ENCODE measurements around the gene DYNLT4.

DYNLT4 gene

DNA sequence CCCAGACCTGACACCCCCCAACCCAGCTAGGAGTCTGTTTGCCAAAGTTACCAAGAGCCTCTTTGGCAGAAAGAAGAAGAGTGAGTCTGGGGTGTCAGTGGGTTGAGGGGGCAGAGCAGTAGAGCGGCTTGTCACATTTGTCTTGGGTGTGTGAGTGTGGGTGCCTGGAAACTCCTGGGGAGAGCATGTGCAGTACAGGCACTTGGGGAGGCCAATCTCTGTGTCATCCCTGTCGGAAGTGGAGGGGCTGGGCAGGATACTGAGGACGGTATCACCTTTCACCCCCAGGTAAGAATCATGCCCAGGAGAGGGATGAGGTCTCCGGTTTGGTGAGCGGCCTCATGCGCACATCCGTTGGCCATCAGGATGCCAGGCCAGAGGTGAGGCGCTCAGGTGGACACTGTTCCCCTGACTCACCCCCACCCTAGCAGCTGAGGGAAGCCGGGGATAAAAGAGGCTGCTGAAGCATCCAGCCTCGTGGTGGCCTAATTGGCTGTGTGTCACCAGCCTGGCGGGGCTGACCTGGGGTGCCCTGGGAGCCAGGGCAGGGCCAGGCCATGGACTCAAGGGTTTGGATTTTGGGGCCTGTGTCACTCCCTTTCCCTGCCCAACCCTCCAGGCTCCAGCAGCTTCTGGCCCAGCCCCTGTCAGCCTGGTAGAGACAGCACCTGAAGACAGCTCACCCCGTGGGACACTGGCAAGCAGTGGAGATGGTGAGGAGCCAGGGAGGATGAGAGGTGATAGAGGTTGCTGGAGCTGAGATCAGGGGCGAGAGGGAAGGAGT is 3.6 kb downstream of the DYNLT4 start:
- H3K79me2 ChIP-seq (ENCODE audit: control insufficient read depth, low read length), result peaks cover 28% of the 10 kb centered on the region
- no peak overlapping the region for H3K4me3 ChIP-seq (ENCODE audit: low read length)
- H3F3A ChIP-seq (ENCODE audit: control insufficient read depth, insufficient read depth), result peaks cover 4% of the 10 kb centered on the region; the same call in 1 of the 2 replicates
- H4K20me1 ChIP-seq (ENCODE audit: control insufficient read depth, insufficient read depth, low read depth, low read length), result no peaks in the 10 kb centered on the region
- peaks cover 57% of the 10 kb centered on the region for H3K36me3 ChIP-seq (ENCODE audit: control insufficient read depth, low read length)
- no peak overlapping the region for H3K4me2 ChIP-seq (ENCODE audit: low read length)
- no peak overlapping the region for H3K27ac ChIP-seq (ENCODE audit: low read depth, low read length)
- no peaks in the 10 kb centered on the region for H3K9me2 ChIP-seq (replicated peaks; ENCODE audit: control insufficient read depth, low read length)
- H3K4me1 ChIP-seq (ENCODE audit: control insufficient read depth, low read length), result peaks cover 52% of the 10 kb centered on the region
- H3K27me3 ChIP-seq (ENCODE audit: control insufficient read depth, low read length), result no peaks in the 10 kb centered on the region
- no peaks in the 10 kb centered on the region for H3K9me3 ChIP-seq (ENCODE audit: control insufficient read depth, insufficient read depth, low read length)
- TF ChIP-seq, protein P1, sequence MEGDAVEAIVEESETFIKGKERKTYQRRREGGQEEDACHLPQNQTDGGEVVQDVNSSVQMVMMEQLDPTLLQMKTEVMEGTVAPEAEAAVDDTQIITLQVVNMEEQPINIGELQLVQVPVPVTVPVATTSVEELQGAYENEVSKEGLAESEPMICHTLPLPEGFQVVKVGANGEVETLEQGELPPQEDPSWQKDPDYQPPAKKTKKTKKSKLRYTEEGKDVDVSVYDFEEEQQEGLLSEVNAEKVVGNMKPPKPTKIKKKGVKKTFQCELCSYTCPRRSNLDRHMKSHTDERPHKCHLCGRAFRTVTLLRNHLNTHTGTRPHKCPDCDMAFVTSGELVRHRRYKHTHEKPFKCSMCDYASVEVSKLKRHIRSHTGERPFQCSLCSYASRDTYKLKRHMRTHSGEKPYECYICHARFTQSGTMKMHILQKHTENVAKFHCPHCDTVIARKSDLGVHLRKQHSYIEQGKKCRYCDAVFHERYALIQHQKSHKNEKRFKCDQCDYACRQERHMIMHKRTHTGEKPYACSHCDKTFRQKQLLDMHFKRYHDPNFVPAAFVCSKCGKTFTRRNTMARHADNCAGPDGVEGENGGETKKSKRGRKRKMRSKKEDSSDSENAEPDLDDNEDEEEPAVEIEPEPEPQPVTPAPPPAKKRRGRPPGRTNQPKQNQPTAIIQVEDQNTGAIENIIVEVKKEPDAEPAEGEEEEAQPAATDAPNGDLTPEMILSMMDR (IDR thresholded peaks at IDR 0.05; ENCODE audit: low read depth, low read length, poor library complexity, severe bottlenecking), result no peak
- TF ChIP-seq EZH2phosphoT487 (IDR thresholded peaks at IDR 0.05; ENCODE audit: borderline replicate concordance, low read length), result no peak

DNA sequence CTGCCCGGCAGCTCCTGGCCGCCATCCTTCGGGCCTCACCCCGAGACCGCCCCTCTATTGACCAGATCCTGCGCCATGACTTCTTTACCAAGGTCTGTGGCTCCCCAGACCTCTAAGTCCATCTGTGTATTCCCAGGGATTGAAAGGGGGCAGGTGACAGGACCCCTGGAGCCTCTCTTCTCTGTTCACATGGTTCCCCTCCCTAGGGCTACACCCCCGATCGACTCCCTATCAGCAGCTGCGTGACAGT is 4.2 kb downstream of the DYNLT4 start:
- peaks cover 47% of the 10 kb centered on the region for H3K4me1 ChIP-seq (ENCODE audit: control insufficient read depth, low read length)
- no peak overlapping the region for H3K27ac ChIP-seq (ENCODE audit: low read depth, low read length)
- no peaks in the 10 kb centered on the region for H3K27me3 ChIP-seq (ENCODE audit: control insufficient read depth, low read length)
- TF ChIP-seq, protein P1 (IDR thresholded peaks at IDR 0.05; ENCODE audit: low read depth, low read length, poor library complexity, severe bottlenecking), result no peak
- TF ChIP-seq EZH2phosphoT487 (IDR thresholded peaks at IDR 0.05; ENCODE audit: borderline replicate concordance, low read length), result no peak
- H3F3A ChIP-seq (ENCODE audit: control insufficient read depth, insufficient read depth), result peaks cover 4% of the 10 kb centered on the region; the same call in 1 of the 2 replicates
- no peaks in the 10 kb centered on the region for H3K9me2 ChIP-seq (replicated peaks; ENCODE audit: control insufficient read depth, low read length)
- no peaks in the 10 kb centered on the region for H3K9me3 ChIP-seq (ENCODE audit: control insufficient read depth, insufficient read depth, low read length)
- no peaks in the 10 kb centered on the region for H4K20me1 ChIP-seq (ENCODE audit: control insufficient read depth, insufficient read depth, low read depth, low read length)
- H3K36me3 ChIP-seq (ENCODE audit: control insufficient read depth, low read length), result peaks cover 57% of the 10 kb centered on the region
- H3K79me2 ChIP-seq (ENCODE audit: control insufficient read depth, low read length), result peaks cover 24% of the 10 kb centered on the region
- H3K4me2 ChIP-seq (ENCODE audit: low read length), result no peak overlapping the region
- no peak overlapping the region for H3K4me3 ChIP-seq (ENCODE audit: low read length)

DNA sequence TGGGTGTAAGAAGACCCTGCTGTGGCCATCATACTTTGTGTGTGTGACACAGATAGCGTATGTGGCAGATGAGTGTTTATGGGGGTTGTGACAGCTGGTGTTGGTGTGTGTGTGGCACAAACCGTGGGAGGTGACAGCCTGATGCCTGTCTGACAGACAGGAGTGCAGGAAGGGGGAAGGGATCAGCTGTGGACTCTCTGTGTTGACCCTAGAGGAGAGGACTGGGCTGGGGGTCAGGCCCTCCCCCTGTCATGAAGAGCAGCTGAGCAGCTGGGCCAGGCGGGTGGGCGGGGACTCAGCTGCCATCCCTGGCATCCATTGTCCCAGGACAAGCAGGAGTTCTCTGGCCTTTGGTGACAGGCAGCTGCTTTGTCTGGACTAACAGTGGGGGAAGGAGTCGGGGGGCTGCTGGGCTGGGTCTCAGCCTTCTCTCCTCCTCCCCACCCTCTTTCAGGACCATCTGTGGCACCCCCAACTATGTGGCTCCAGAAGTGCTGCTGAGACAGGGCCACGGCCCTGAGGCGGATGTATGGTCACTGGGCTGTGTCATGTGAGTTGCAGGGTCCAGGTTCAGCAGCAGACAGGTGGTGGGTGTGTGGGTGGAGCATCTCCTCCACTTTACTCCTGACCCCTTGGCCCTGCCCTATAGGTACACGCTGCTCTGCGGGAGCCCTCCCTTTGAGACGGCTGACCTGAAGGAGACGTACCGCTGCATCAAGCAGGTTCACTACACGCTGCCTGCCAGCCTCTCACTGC is 4.7 kb downstream of the DYNLT4 start:
- H3K4me2 ChIP-seq (ENCODE audit: low read length), result peak overlapping the region; percentile 96
- H3K27me3 ChIP-seq (ENCODE audit: control insufficient read depth, low read length), result no peaks in the 10 kb centered on the region
- H3F3A ChIP-seq (ENCODE audit: control insufficient read depth, insufficient read depth), result peaks cover 3% of the 10 kb centered on the region; the same call in 1 of the 2 replicates
- peaks cover 55% of the 10 kb centered on the region for H3K36me3 ChIP-seq (ENCODE audit: control insufficient read depth, low read length)
- H4K20me1 ChIP-seq (ENCODE audit: control insufficient read depth, insufficient read depth, low read depth, low read length), result no peaks in the 10 kb centered on the region
- H3K4me3 ChIP-seq (ENCODE audit: low read length), result peak overlapping the region; percentile 87
- no peaks in the 10 kb centered on the region for H3K9me2 ChIP-seq (replicated peaks; ENCODE audit: control insufficient read depth, low read length)
- no peak for TF ChIP-seq EZH2phosphoT487 (IDR thresholded peaks at IDR 0.05; ENCODE audit: borderline replicate concordance, low read length)
- TF ChIP-seq, protein P1 (IDR thresholded peaks at IDR 0.05; ENCODE audit: low read depth, low read length, poor library complexity, severe bottlenecking), result no peak
- H3K4me1 ChIP-seq (ENCODE audit: control insufficient read depth, low read length), result peaks cover 42% of the 10 kb centered on the region
- H3K27ac ChIP-seq (ENCODE audit: low read depth, low read length), result no peak overlapping the region
- peaks cover 21% of the 10 kb centered on the region for H3K79me2 ChIP-seq (ENCODE audit: control insufficient read depth, low read length)
- H3K9me3 ChIP-seq (ENCODE audit: control insufficient read depth, insufficient read depth, low read length), result no peaks in the 10 kb centered on the region

Data from DOHH2 (cell line).